Liver (tissue), 9 donors: ENCODE data around the gene NOL4L. TPM values are rescaled to one million over a fixed set of nuclear protein-coding genes. Genes with fewer than 3 reads are reported as not detected.

ENCODE experiments used
- DNase-seq: peaks from one replicate; pipeline ENCODE4 v3.0.0-alpha.2; 2017; ENCODE audit warnings: low spot score
- H3K27ac ChIP-seq, 2 donors: one replicate each; pipeline ENCODE4 v1.7.0; 2013; ENCODE audit warnings: inconsistent platforms in 2 of 2, low read length in 2 of 2, control low read depth in 1 of 2, low read depth in 1 of 2, mild to moderate bottlenecking in 1 of 2
- H3K27me3 ChIP-seq, 4 donors: one replicate each; pipeline versions ENCODE4 v1.6.1 to v1.7.0; 2013; ENCODE audit warnings: low read length in 3 of 4, inconsistent platforms in 1 of 4, mild to moderate bottlenecking in 1 of 4, moderate library complexity in 1 of 4; ENCODE audit not compliant: control insufficient read depth in 4 of 4, insufficient read depth in 4 of 4
- H3K36me3 ChIP-seq, 4 donors: one replicate each; pipeline versions ENCODE4 v1.6.1 to v1.7.0; 2013; ENCODE audit warnings: low read length in 3 of 4, mild to moderate bottlenecking in 3 of 4, low read depth in 1 of 4, moderate library complexity in 1 of 4; ENCODE audit not compliant: control insufficient read depth in 4 of 4, insufficient read depth in 3 of 4
- H3K4me1 ChIP-seq, 4 donors: one replicate each; pipeline versions ENCODE4 v1.6.1 to v1.7.0; 2013; ENCODE audit warnings: low read length in 3 of 4, mild to moderate bottlenecking in 3 of 4, moderate library complexity in 1 of 4; ENCODE audit not compliant: control insufficient read depth in 4 of 4, insufficient read depth in 4 of 4
- H3K4me3 ChIP-seq, 3 donors: one replicate each; pipeline versions ENCODE4 v1.6.1 to v1.7.0; 2013; ENCODE audit warnings: low read length in 3 of 3, control low read depth in 1 of 3, low read depth in 1 of 3, mild to moderate bottlenecking in 1 of 3
- H3K9ac ChIP-seq, 2 donors: one replicate each; pipeline ENCODE4 v1.7.0; 2013; ENCODE audit warnings: low read length in 2 of 2, mild to moderate bottlenecking in 2 of 2, moderate library complexity in 2 of 2, control low read depth in 1 of 2, low read depth in 1 of 2
- H3K9me3 ChIP-seq, 4 donors: one replicate each; pipeline versions ENCODE4 v1.6.1 to v1.7.0; 2013; ENCODE audit warnings: low read length in 3 of 4; ENCODE audit not compliant: control insufficient read depth in 4 of 4
- CTCF ChIP-seq: fragments of 150-350 bp; IDR thresholded peaks from 2 replicates; pipeline ENCODE4 v1.5.1; 2017; ENCODE audit warnings: improper control_type of control experiment, low read depth, low read length; ENCODE audit not compliant: missing input control
- EGR1 ChIP-seq, 2 donors: IDR thresholded peaks; 2 replicates each; pipeline ENCODE4 v1.6.1; 2016 to 2018; ENCODE audit warnings: antibody characterized with exemption in 2 of 2, low read depth in 2 of 2
- FOXA1 ChIP-seq: IDR thresholded peaks from 2 replicates; pipeline ENCODE4 v1.6.1; 2016; ENCODE audit warnings: antibody characterized with exemption
- GABPA ChIP-seq, 2 donors: IDR thresholded peaks in 1 of 2; conservative IDR thresholded peaks in 1 of 2; 2 replicates each; pipeline ENCODE4 v1.6.1; 2016; ENCODE audit warnings: antibody characterized with exemption in 2 of 2, mild to moderate bottlenecking in 1 of 2, moderate library complexity in 1 of 2
- HNF4A ChIP-seq, 2 donors: conservative IDR thresholded peaks; 2 replicates each; pipeline ENCODE4 v1.6.1; 2016; ENCODE audit warnings: antibody characterized with exemption in 2 of 2, mild to moderate bottlenecking in 2 of 2
- HNF4G ChIP-seq: IDR thresholded peaks from 2 replicates; pipeline ENCODE4 v1.6.1; 2016; ENCODE audit warnings: antibody characterized with exemption
- JUND ChIP-seq, 2 donors: IDR thresholded peaks; 2 replicates each; pipeline ENCODE4 v1.6.1; 2016; ENCODE audit warnings: antibody characterized with exemption in 2 of 2
- NR2F2 ChIP-seq: IDR thresholded peaks from 2 replicates; pipeline ENCODE4 v1.6.1; 2016; ENCODE audit warnings: antibody characterized with exemption
- RAD21 ChIP-seq, 2 donors: IDR thresholded peaks; 2 replicates each; pipeline ENCODE4 v1.6.1; 2016; ENCODE audit warnings: antibody characterized with exemption in 2 of 2, mild to moderate bottlenecking in 2 of 2
- REST ChIP-seq: IDR thresholded peaks from 2 replicates; pipeline ENCODE4 v1.6.1; 2016; ENCODE audit warnings: antibody characterized with exemption, mild to moderate bottlenecking
- RXRA ChIP-seq, 2 donors: IDR thresholded peaks; 2 replicates each; pipeline ENCODE4 v1.6.1; 2017 to 2018; ENCODE audit warnings: antibody characterized with exemption in 2 of 2, mild to moderate bottlenecking in 1 of 2
- SP1 ChIP-seq: IDR thresholded peaks from 2 replicates; pipeline ENCODE4 v1.6.1; 2018; ENCODE audit warnings: antibody characterized with exemption, mild to moderate bottlenecking
- TAF1 ChIP-seq: conservative IDR thresholded peaks from 2 replicates; pipeline ENCODE4 v1.6.1; 2016; ENCODE audit warnings: antibody characterized with exemption, mild to moderate bottlenecking
- YY1 ChIP-seq: IDR thresholded peaks from 2 replicates; pipeline ENCODE4 v1.6.1; 2016; ENCODE audit warnings: antibody characterized with exemption, mild to moderate bottlenecking
- WGBS: extraction: QIAGEN DNeasy Blood & Tissue Kit; methylation state at CpG from one replicate; pipeline ENCODE4 v1.1.7; 2013; 5-methylcytosine and 5-hydroxymethylcytosine counted together
- polyA plus RNA-seq, 2 donors: library from polyadenylated mRNA; stranded (reverse) in 1 of 2; unstranded in 1 of 2; fragments of 200-250 nt in 1 of 2; fragments of >200 nt in 1 of 2; fragmentation: Nextera tagmentation in 1 of 2; extraction: Ambion mirVana in 1 of 2; gene quantifications; one replicate each; pipeline versions ENCODE4 v1.2.1 to v1.2.3, GENCODE V29; 2013 to 2015
- total RNA-seq, 2 donors: library from RNA; depleted of rRNA; stranded (reverse); fragments of >200 nt; gene quantifications; one replicate each; pipeline ENCODE4 v1.2.3, GENCODE V29; 2014
- TF ChIP-seq, protein P1 (sequence below): IDR thresholded peaks from 2 replicates; pipeline ENCODE4 v1.6.1; 2016; ENCODE audit warnings: antibody characterized with exemption
- TF ChIP-seq, protein P2 (sequence below): IDR thresholded peaks from 2 replicates; pipeline ENCODE4 v1.6.1; 2016; ENCODE audit warnings: antibody characterized with exemption
- donor health status: healthy.
- donor health status: healthy.
- donor health status: healthy.
- donor health status: healthy.
- donor health status: healthy.

The NOL4L gene
- total and polyA plus RNA-seq, 4 donors, result 2.2 to 6.8 (median 4.3) TPM

DNA sequence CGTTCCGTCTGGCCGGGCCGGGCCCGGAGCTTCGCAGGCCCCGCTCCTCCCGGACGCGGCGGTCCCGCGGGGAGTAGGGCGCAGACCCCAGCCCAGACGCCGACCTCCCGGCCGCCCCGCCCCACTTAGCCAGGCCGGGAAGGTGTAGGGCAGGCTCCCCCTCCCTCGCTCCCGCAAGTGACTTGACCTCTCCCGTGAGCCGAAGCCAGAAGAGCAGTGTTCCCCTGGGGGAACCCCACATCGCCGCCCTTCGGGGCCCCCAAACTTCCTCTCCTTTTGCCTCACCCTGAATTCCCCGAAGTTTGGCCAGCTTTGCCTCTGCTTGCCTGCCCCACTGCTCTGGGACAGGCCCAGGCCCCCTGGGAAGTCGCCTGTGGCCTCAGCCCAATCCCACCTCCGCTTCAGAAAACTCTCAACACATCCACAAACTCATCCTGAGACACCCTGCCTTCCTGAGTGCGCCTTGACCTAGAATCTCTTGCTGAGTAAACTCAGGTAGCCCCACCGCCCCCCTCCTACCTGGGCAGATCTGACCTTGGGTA, 524 bp upstream of the NOL4L start:
- no peak for TF ChIP-seq NR2F2
- no peak for TF ChIP-seq RXRA (IDR thresholded peaks at IDR 0.05)
- no peak for TF ChIP-seq HNF4G
- no peak for TF ChIP-seq FOXA1
- no peak for TF ChIP-seq EGR1 (IDR thresholded peaks at IDR 0.05; ENCODE audit: low read depth in 2 of 2)
- no peak for TF ChIP-seq JUND (IDR thresholded peaks at IDR 0.05)
- no peak for TF ChIP-seq REST
- no peak for TF ChIP-seq HNF4A (conservative IDR thresholded peaks at IDR 0.05)
- TF ChIP-seq, protein P1, sequence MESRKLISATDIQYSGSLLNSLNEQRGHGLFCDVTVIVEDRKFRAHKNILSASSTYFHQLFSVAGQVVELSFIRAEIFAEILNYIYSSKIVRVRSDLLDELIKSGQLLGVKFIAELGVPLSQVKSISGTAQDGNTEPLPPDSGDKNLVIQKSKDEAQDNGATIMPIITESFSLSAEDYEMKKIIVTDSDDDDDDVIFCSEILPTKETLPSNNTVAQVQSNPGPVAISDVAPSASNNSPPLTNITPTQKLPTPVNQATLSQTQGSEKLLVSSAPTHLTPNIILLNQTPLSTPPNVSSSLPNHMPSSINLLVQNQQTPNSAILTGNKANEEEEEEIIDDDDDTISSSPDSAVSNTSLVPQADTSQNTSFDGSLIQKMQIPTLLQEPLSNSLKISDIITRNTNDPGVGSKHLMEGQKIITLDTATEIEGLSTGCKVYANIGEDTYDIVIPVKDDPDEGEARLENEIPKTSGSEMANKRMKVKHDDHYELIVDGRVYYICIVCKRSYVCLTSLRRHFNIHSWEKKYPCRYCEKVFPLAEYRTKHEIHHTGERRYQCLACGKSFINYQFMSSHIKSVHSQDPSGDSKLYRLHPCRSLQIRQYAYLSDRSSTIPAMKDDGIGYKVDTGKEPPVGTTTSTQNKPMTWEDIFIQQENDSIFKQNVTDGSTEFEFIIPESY, result no peak
- TF ChIP-seq, protein P2, sequence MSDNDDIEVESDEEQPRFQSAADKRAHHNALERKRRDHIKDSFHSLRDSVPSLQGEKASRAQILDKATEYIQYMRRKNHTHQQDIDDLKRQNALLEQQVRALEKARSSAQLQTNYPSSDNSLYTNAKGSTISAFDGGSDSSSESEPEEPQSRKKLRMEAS, result no peak
- TF ChIP-seq YY1, result no peak
- TF ChIP-seq CTCF, result no peak
- Histone ChIP-seq H3K36me3 (no peaks in the 10 kb centered on the region), H3K27me3 (peaks cover 0 to 8% (median 3%) of the 10 kb centered on the region in 4 donors), H3K4me3 (peak overlapping the region in 1 of 3 donors; percentile 75), H3K4me1 (peaks cover 3 to 15% (median 12%) of the 10 kb centered on the region in 4 donors), H3K27ac (no peak overlapping the region), H3K9me3 (no peaks in the 10 kb centered on the region), H3K9ac (no peak overlapping the region)
- no peak for DNase-seq
- WGBS, result 22% methylated on average over 32 of the region's 32 CpGs

DNA sequence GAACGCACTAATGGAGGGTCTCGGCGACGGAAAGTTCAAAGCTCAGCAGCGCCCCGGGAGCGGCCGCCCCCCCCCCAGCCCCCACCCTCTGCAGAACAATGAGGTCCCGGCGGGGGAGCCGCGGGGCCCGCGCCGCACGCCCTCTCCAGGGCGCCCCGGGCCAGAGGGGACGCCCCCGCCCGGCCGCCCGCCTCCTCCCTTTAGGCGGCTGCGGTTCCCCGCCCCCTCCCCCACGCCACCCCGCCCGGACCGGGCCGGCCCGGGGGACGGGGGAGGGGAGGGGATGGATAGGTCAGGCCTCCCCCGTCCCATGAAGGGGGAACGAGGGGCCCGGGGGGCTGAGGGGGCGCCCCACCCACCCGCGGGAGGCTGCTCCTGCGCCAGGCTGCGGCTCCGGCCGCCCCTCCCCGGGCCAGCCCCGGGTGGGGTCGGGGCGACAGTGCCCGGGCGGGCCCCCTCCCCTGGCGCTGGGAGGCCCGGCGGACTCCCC, 1.5 kb downstream of the NOL4L start:
- H3K36me3 ChIP-seq, result no peaks in the 10 kb centered on the region
- H3K4me3 ChIP-seq, result peak overlapping the region in 1 of 3 donors; percentile 75
- H3K4me1 ChIP-seq, result peaks cover 3 to 15% (median 12%) of the 10 kb centered on the region in 4 donors
- peak; percentile 50 for DNase-seq
- no peaks in the 10 kb centered on the region for H3K9me3 ChIP-seq
- H3K27me3 ChIP-seq, result peaks cover 0 to 8% (median 3%) of the 10 kb centered on the region in 4 donors
- H3K9ac ChIP-seq, result no peak overlapping the region
- 2% methylated on average over 52 of the region's 52 CpGs for WGBS
- H3K27ac ChIP-seq, result no peak overlapping the region
- TF ChIP-seq HNF4A (conservative IDR thresholded peaks at IDR 0.05), result no peak
- no peak for TF ChIP-seq RAD21 (IDR thresholded peaks at IDR 0.05)
- TF ChIP-seq GABPA (IDR thresholded peaks at IDR 0.05 in 1 of 2, conservative IDR thresholded peaks at IDR 0.05 in 1 of 2), result no peak
- TF ChIP-seq SP1, result no peak
- no peak for TF ChIP-seq RXRA (IDR thresholded peaks at IDR 0.05)
- TF ChIP-seq, protein P1, result no peak
- TF ChIP-seq CTCF, result no peak
- no peak for TF ChIP-seq JUND (IDR thresholded peaks at IDR 0.05)
- TF ChIP-seq, protein P2, result no peak
- no peak for TF ChIP-seq FOXA1
- TF ChIP-seq YY1, result no peak
- TF ChIP-seq TAF1, result no peak
- TF ChIP-seq EGR1 (IDR thresholded peaks at IDR 0.05; ENCODE audit: low read depth in 2 of 2), result no peak
